Activated CD4-positive, CD25-positive, alpha-beta regulatory T cell treated with anti-CD3 and anti-CD28 coated beads, Interleukin-2, amount 50 U/mL, for 24 hours (primary cell): ENCODE results near the gene RPS6KA6.

Experiments used
- ATAC-seq, 2 donors: fragments of 150-1000 bp; cut with Tn5 transposase; one replicate each; pipeline ENCODE4 v1.10.0; 2021; ENCODE audit warnings: mild to moderate bottlenecking in 1 of 2, moderate library complexity in 1 of 2

Gene RPS6KA6

GRCh38 chrX:84187533-84188319, at the start of gene RPS6KA6:
Gene RPS6KA6, minus strand, starts transcription at chrX:84188199. Its CDS starts 300 bp downstream, at chrX:84187899.
- no peak for ATAC-seq

GRCh38 chrX:84224741-84225140, 36.7 kb upstream of the RPS6KA6 start:
- ATAC-seq = no peak

GRCh38 chrX:84223261-84223660, 35.3 kb upstream of the RPS6KA6 start:
- ATAC-seq = no peak

GRCh38 chrX:84221181-84221580, 33.2 kb upstream of the RPS6KA6 start:
- ATAC-seq = no peak

GRCh38 chrX:84219551-84219950, 31.6 kb upstream of the RPS6KA6 start:
- no peak for ATAC-seq

- ATAC-seq = no peak
Observed at GRCh38 chrX:84218726-84219125, 30.7 kb upstream of the RPS6KA6 start.

GRCh38 chrX:84216881-84217280, 28.9 kb upstream of the RPS6KA6 start:
- no peak for ATAC-seq

- no peak for ATAC-seq
Observed at GRCh38 chrX:84216406-84216805, 28.4 kb upstream of the RPS6KA6 start.

GRCh38 chrX:84205276-84205675, 17.3 kb upstream of the RPS6KA6 start:
- no peak for ATAC-seq

- no peak for ATAC-seq
Observed at GRCh38 chrX:84199688-84200087, 11.7 kb upstream of the RPS6KA6 start.

GRCh38 chrX:84197550-84197949, 9.6 kb upstream of the RPS6KA6 start:
- no peak for ATAC-seq

- no peak for ATAC-seq
Observed at GRCh38 chrX:84192006-84192405, 4.0 kb upstream of the RPS6KA6 start.

GRCh38 chrX:84189125-84189524, 1.1 kb upstream of the RPS6KA6 start:
- ATAC-seq = no peak

GRCh38 chrX:84188320-84188834, 378 bp upstream of the RPS6KA6 start:
- peak in 1 of 2 donors; percentile 30 for ATAC-seq

GRCh38 chrX:84186603-84187532, 1.1 kb downstream of the RPS6KA6 start:
- no peak for ATAC-seq

GRCh38 chrX:84182516-84182915, 5.5 kb downstream of the RPS6KA6 start:
- no peak for ATAC-seq

GRCh38 chrX:84175958-84176357, 12.0 kb downstream of the RPS6KA6 start:
- ATAC-seq = no peak

- ATAC-seq = no peak
Observed at GRCh38 chrX:84175274-84175673, 12.7 kb downstream of the RPS6KA6 start.

GRCh38 chrX:84174348-84174747, 13.7 kb downstream of the RPS6KA6 start:
- ATAC-seq = no peak

GRCh38 chrX:84170931-84171330, 17.1 kb downstream of the RPS6KA6 start:
- no peak for ATAC-seq

GRCh38 chrX:84168574-84168973, 19.4 kb downstream of the RPS6KA6 start:
- no peak for ATAC-seq

GRCh38 chrX:84168095-84168494, 19.9 kb downstream of the RPS6KA6 start:
- ATAC-seq = no peak

GRCh38 chrX:84165711-84166110, 22.3 kb downstream of the RPS6KA6 start:
- no peak for ATAC-seq

- no peak for ATAC-seq
Observed at GRCh38 chrX:84162401-84162800, 25.6 kb downstream of the RPS6KA6 start.
